HL-60 (cell line): ENCODE data around the gene CELA2B.

Source experiments
- DNase-seq, 2 experiments: peaks; one replicate each; pipeline ENCODE4 v3.0.0-alpha.2; 2010 to 2020; ENCODE audit warnings: low read depth in 1 of 2, low spot score in 1 of 2
- H3K27ac ChIP-seq: fragments of 250-450 bp; sonication (Bioruptor Pico); replicated peaks from 2 replicates; pipeline ENCODE4 v1.5.1; 2020; ENCODE audit warnings: mild to moderate bottlenecking, moderate library complexity
- H3K27me3 ChIP-seq: fragments of 250-450 bp; sonication (Bioruptor Pico); 2 replicates; pipeline ENCODE4 v1.5.1; 2021; ENCODE audit warnings: mild to moderate bottlenecking, moderate library complexity; ENCODE audit not compliant: insufficient read depth, poor library complexity, severe bottlenecking
- H3K4me3 ChIP-seq: replicated peaks from 2 replicates; pipeline ENCODE4 v1.5.1; 2011; ENCODE audit warnings: mild to moderate bottlenecking, control low read depth, low read length; ENCODE audit not compliant: insufficient read depth
- CTCF ChIP-seq: IDR thresholded peaks from one replicate; pipeline ENCODE4 v1.5.1; 2011; ENCODE audit warnings: low read length, control low read depth, inconsistent platforms; ENCODE audit not compliant: insufficient read depth
- GABPA ChIP-seq: IDR thresholded peaks from 2 replicates; pipeline ENCODE4 v1.6.1; 2012; ENCODE audit warnings: low read depth
- POLR2AphosphoS5 ChIP-seq: IDR thresholded peaks from 2 replicates; pipeline ENCODE4 v1.6.1; 2012; ENCODE audit warnings: low read depth
- REST ChIP-seq: IDR thresholded peaks from 2 replicates; pipeline ENCODE4 v1.6.1; 2012; ENCODE audit warnings: low read depth; ENCODE audit not compliant: insufficient replicate concordance
- SPI1 ChIP-seq: IDR thresholded peaks from 2 replicates; pipeline ENCODE4 v1.6.1; 2012; ENCODE audit warnings: low read depth, mild to moderate bottlenecking, borderline replicate concordance

Gene CELA2B

GRCh38 chr1:15531003-15531402 lies 55.1 kb downstream of the CELA2B start:
- H3K4me3 ChIP-seq: no peak overlapping the region
- no peak overlapping the region for H3K27ac ChIP-seq
- TF ChIP-seq GABPA (no peak), SPI1 (no peak), POLR2AphosphoS5 (no peak), CTCF (no peak), REST (no peak)
- DNase-seq: no peak
- no peaks in the 10 kb centered on the region for H3K27me3 ChIP-seq

- H3K27ac ChIP-seq: no peak overlapping the region
- TF ChIP-seq REST (no peak), POLR2AphosphoS5 (no peak), SPI1 (no peak), CTCF (no peak), GABPA (no peak)
- H3K4me3 ChIP-seq: no peak overlapping the region
- no peaks in the 10 kb centered on the region for H3K27me3 ChIP-seq
- DNase-seq: no peak
Observed at GRCh38 chr1:15531682-15532081, 55.8 kb downstream of the CELA2B start.

- no peak for DNase-seq
- Histone ChIP-seq H3K27ac (no peak overlapping the region), H3K4me3 (no peak overlapping the region), H3K27me3 (no peaks in the 10 kb centered on the region)
- TF ChIP-seq REST: no peak
- no peak for TF ChIP-seq SPI1
- no peak for TF ChIP-seq GABPA
- no peak for TF ChIP-seq POLR2AphosphoS5
- TF ChIP-seq CTCF: no peak
Observed at GRCh38 chr1:15538771-15539170, 62.9 kb downstream of the CELA2B start.
